HG03103 (cell line): ENCODE results near the gene STK10.
A peak's percentile ranks its signal among the peaks of the same experiment; 100 is the strongest.

Experiments used
- ATAC-seq: cut with Tn5 transposase; IDR thresholded peaks from one replicate; pipeline ENCODE4 v1.9.1; 2021; ENCODE audit warnings: low read depth; ENCODE audit not compliant: unreplicated experiment

Gene STK10

DNA sequence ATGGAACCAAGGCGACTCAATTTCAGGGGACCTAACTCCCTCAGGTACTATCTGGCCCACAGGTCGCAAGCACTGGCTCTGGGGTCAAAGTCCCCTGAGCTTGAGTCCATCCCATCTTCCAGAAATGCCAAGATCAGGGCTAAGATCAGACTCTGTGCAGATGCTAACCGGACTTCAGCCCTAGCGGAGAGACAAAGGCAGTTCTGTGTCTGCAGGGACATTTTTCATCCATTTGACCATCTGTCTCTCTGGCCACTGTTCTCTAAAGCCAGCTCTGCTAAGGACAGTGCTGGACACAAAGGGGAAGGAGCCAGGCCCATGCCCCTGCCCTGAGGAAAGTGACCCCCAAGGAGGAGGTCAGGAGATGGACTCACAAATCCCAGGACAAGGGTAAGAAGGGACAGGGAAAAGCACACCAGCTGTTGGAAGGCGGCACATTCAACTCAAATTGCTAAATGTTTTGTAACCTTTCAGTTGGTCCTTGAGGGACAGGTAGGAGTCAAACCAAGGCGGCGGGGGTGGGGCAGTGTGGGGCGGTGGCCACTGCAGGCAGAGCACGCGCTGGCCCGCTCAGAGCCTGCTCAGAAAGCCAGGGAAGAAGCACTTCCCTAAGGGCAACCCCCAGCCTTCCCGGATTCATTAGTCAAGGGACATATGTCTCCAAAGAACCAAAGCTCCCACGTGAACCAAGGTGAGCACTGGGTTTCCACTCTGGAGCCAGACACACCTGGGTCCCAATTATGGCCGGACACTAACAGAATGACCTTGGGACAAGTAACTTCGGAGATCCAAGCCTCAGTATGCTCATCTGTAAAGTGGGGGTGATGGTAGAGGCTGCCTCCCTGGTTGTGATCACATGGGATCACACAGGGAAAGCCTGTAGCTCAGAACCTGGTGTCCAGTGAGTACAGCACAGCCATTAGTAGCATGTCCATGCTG is 42.8 kb downstream of the STK10 start:
- no peak for ATAC-seq

DNA sequence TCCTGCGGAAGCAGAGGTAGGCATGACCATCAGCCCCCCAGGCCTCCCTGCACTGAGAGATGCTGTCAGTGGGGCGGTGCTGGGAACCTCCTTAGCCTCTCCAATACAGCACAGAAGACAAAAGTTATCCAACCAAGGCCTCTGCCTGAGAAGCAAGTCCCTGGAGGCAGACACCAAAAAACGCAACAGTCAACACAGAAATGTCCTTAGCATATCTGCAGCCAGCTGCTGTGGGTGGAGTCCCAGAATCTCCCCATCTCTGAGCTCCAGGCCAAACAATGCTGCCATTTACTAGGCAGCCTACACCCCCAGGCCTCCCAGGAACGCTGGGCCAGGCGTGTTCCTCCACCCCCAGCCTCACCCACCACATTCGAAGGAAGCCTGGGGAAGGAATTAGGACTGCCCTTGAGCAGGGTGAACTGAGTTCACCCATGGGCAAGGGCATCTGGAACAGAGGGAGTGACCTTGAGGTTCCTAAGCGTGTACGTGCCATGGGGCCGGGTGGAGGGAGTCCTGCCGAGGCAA is 43.7 kb downstream of the STK10 start:
- ATAC-seq: no peak

DNA sequence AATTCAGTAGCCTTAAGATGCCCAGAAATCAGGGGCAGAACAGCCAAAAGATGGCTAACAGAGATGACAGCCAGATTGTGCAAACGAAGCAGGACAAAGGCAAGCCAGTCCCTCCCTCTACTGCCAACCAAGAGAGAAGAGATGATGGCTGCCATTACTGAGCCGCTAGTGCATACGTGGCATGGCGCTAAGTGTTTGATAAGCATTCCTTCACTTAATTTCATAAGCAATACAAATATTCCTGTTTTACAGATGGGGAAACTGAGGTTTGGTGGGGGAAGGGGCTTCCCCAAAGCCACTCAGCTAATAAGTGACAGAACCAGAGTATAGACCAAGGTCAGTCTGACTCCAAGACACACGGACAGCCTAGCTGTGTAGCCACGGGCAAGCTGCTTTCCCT is 44.1 kb downstream of the STK10 start:
- ATAC-seq: no peak

GRCh38 chr5:172142709-172143215 is 45.3 kb downstream of the STK10 start:
- ATAC-seq: no peak

- ATAC-seq: no peak
These were observed 46.1 kb downstream of the STK10 start for GRCh38 chr5:172141949-172142319.

- ATAC-seq: no peak
These were observed 47.2 kb downstream of the STK10 start for GRCh38 chr5:172140866-172141265.

- ATAC-seq: no peak
These were observed 47.9 kb downstream of the STK10 start for GRCh38 chr5:172140120-172140519.

DNA sequence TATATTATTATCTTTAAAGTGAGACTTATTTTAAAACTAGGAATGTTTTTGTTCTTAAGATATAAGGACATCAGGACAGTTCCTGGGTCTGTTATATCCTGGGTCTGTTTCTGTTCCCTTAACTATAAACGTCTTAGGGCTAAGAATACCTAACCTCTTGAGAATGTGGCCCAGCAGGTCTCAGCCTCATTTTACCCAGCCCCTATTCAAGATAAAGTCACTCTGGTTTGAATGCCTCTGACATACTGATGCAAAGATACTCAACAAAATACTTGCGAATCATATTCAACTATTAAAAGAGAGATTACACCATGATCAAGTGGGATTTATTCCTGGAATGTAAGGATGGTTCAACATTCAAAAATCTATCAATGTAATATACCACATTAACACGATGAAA is 51.0 kb downstream of the STK10 start:
- no peak for ATAC-seq

DNA sequence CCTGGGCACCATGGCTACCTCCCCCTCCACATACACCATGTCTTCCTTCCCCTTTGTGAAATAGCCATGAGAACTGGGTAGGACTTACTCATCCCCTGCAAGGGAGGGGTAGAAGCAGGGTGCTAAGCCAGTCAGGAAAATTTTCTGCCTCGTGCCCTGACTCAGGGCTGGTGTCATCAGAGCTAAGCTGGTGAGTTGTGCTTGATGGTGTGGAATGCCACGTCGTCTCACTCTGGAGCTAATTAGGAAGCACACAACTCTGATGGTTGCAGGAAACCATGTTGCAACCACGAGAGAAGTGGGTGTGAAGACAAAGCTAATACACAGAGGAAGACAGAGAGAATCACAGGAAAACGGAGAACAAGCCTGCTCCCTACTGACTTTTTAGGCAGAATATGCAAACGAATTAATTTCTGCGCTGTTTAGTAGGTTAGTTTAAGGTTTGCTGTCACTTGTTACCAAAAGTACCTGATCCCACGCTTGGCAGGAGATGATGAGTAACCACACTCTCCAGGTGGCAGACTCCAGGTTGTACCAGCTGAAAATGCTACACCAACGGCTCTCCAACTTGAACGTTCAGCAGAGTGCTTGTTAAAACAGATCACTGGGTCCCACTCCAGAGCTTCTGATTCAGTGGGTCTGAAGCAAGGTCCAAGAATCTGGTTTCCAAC is 54.5 kb downstream of the STK10 start:
- ATAC-seq: no peak

DNA sequence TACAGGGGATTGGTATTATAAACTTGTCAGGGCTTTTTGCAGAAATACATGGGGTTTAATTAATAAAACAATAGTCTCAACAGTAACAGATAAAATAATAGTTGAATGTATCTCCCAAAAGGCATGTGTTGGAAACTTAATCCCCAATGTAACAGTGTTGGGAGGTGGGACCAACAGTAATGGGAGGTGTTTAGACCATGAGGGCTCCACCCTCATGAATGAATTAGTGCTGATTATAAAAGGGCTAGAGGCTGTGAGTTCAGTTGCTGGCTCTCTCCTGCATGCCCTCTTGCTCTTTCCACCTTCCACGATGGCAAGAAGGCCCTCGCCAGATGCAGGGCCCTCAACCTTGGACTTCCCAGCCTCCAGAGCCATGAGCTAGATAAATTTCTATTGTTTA is 56.3 kb downstream of the STK10 start:
- ATAC-seq: no peak

DNA sequence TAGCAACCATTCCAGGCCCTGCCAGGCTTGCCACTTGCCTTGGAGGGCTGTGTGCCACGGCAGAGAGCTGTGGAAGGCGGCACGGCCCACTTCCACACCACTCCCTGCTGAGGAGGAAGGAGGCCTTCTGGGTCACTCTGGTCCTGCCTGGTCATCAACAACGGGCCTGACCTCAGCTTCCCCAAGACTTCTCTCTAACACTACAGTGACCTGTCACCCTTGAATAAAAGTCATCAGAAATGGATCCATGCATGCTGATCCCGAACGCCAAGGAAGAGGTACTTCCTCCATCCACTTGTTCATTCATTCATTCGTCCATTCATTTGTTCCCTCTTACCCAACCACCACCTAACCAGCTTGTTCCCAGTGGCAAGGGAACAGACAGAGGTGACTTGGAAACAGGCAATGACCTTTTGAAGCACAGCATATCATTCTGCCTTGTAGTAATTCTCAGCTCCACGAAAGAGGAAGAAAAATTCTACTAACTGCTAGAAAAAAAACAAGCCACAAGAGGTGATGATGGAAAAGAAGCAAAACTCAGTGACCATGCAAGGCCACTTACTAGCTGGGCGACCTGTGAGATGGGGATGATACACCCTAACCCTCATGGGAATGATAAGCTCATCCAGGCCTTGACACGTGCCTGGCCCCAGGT is 58.6 kb downstream of the STK10 start:
- no peak for ATAC-seq

GRCh38 chr5:172127581-172127980 is 60.4 kb downstream of the STK10 start:
- ATAC-seq: no peak

DNA sequence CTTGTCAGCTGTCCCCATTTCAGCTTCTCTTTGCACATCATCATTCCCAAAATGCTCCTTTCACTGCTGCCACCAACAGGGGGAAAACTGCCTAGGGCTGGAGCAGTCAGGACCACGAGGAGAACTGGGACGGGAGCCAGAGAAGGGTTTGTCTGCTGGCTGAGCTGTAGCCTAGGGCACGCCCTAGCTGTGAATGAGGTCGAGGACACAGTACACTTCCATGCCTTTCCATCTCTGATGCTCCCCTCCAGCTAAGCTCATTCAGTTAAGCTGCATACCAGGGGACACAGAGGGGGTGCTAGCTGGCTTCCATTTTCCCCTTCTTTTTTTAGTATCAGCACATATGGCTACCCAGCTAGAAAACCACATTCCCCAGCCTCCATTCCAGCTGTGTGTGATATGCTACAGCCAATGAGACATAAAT is 64.7 kb downstream of the STK10 start:
- no peak for ATAC-seq

- ATAC-seq: no peak
These were observed 67.9 kb downstream of the STK10 start for GRCh38 chr5:172119921-172120688.

- ATAC-seq: no peak
These were observed 69.1 kb downstream of the STK10 start for GRCh38 chr5:172118891-172119290.

DNA sequence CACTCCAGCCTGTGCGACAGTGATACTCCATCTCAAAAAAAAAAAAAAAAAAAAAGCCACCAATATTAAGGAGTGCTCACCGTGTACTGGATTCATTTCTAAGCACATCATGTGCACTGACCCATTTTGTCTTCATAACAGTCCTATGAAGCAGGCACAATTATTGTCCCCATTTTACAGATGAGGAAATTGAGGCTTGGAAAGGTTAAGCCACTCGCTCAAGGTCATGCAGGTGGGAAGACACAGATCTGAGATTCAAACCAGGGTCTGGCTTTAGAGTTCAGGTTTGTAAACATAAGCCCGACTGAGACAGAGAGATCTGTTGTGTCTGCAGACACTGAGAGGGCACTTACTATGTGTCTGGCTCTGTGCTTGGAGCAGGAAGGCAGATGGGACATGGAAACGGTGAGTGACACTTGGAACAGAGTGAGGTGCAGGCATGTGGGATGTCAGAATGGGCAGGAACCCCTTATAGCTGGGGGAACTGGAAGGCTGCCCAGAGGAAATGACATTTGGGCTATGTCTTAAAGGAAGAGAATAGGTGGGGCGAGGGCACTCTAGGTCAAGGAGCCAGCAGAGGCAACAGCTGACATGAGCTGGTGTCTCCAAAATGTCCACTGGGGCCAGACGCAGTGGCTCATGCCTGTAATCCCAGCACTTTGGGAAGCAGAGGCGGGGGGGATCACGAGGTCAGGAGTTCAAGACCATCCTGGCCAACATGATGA is 69.9 kb downstream of the STK10 start:
- no peak for ATAC-seq

GRCh38 chr5:172115541-172115982 is 72.5 kb downstream of the STK10 start:
- ATAC-seq: no peak

DNA sequence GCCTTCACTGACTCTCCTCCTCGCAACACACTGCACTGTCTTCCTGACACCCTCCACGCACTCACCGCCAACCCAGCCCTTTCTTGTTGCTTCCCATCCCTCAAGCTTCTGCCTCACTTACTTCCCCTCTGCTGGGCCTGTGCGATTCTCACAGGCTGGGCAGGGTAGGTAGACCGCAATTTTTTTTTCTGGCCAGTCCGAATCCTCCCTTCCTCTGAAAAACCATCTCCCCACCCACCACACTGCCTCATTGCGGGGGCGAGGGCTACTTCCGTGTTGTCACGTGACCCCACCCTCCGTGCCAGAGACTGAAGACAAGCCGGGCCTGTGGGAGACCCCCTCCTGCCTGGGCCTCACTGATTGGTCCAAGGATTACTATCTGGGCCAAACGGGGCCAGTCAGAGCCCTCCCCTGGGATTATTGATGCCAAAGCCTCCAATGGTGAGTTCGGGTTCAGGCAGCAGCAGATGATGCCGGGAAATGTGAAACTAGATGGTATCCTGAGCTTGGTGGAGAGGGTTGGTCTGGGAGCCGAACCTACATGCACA is 73.1 kb downstream of the STK10 start:
- peak; percentile 59 for ATAC-seq

- ATAC-seq: no peak
These were observed 75.0 kb downstream of the STK10 start for GRCh38 chr5:172113036-172113435.
